Gastrocnemius medialis (tissue), 4 donors: ENCODE results near the gene PTGES. TPM values are rescaled to one million over a fixed set of nuclear protein-coding genes. Genes with fewer than 3 reads are reported as not detected.

ENCODE experiments used
- ATAC-seq, 2 donors: fragments of 150-250 bp; one replicate each; pipeline ENCODE4 v1.9.1; 2016
- DNase-seq, 2 donors: peaks; one replicate each; pipeline ENCODE4 v3.0.0-alpha.2; 2019
- H3K27ac ChIP-seq, 4 donors: fragments of 200-600 bp; sonication (generic); 1 replicate in 1 of 4; 2 replicates in 3 of 4; pipeline ENCODE4 v1.5.1; 2016 to 2018; ENCODE audit warnings: mild to moderate bottlenecking in 2 of 4, moderate library complexity in 1 of 4
- H3K27me3 ChIP-seq, 3 donors: fragments of 200-600 bp; sonication (generic) in 2 of 3; 1 replicate in 1 of 3; 2 replicates in 2 of 3; pipeline versions ENCODE4 v1.5.1 to v1.6.0; 2016 to 2019; ENCODE audit warnings: mild to moderate bottlenecking in 1 of 3, moderate library complexity in 1 of 3
- H3K36me3 ChIP-seq, 2 donors: fragments of 200-600 bp; sonication (generic) in 1 of 2; one replicate each; pipeline ENCODE4 v1.5.1; 2017 to 2018
- H3K4me1 ChIP-seq, 2 donors: fragments of 200-600 bp; sonication (generic) in 1 of 2; one replicate each; pipeline ENCODE4 v1.5.1; 2016 to 2017; ENCODE audit warnings: mild to moderate bottlenecking in 2 of 2
- H3K4me3 ChIP-seq, 4 donors: fragments of 200-600 bp; sonication (generic) in 3 of 4; 1 replicate in 1 of 4; 2 replicates in 3 of 4; pipeline ENCODE4 v1.5.1; 2016 to 2019; ENCODE audit warnings: mild to moderate bottlenecking in 2 of 4
- H3K9me3 ChIP-seq, 3 donors: fragments of 200-600 bp; sonication (generic) in 2 of 3; 1 replicate in 1 of 3; 2 replicates in 2 of 3; pipeline ENCODE4 v1.5.1; 2016 to 2019
- CTCF ChIP-seq, 5 experiments: fragments of 450-650 bp in 3 of 5; fragments of 200-600 bp in 2 of 5; sonication (generic) in 2 of 5; IDR thresholded peaks in 4 of 5; conservative IDR thresholded peaks in 1 of 5; 1 replicate in 4 of 5; 2 replicates in 1 of 5; pipeline ENCODE4 v1.5.1; 2016 to 2019; ENCODE audit warnings: antibody characterized with exemption in 5 of 5, mild to moderate bottlenecking in 3 of 5, moderate library complexity in 3 of 5
- POLR2A ChIP-seq, 2 donors: fragments of 450-650 bp; IDR thresholded peaks; one replicate each; pipeline ENCODE4 v1.6.1; 2017; ENCODE audit warnings: antibody characterized with exemption in 2 of 2, mild to moderate bottlenecking in 2 of 2, moderate library complexity in 2 of 2
- in situ Hi-C, 4 donors: fragments of 200-750 bp; cut with MboI; loops; one replicate each; pipeline versions ENCODE4 v1.15.0 to v1.8.0; 2017; ENCODE audit warnings: low sequenced_read_pairs in 4 of 4
- intact Hi-C: fragments of 100-400 bp; cut with DNase I; formaldehyde crosslinking; loops from one replicate; pipeline ENCODE4 v1.15.1; 2023; ENCODE audit warnings: low total_unique reads
- total RNA-seq, 4 donors: library from RNA; depleted of rRNA; stranded (reverse); fragments of >200 nt; gene quantifications; one replicate each; pipeline versions ENCODE4 v1.1.0 to v1.2.3, GENCODE V29; 2016

Gene PTGES
- total RNA-seq, 4 donors from 2014 or later: 0.23 to 1.2 (median 0.51) TPM; not detected in 1

- Histone ChIP-seq H3K4me1 (no peaks in the 10 kb centered on the region), H3K27ac (no peak overlapping the region), H3K36me3 (no peaks in the 10 kb centered on the region), H3K27me3 (peaks cover 0 to 3% (median 0%) of the 10 kb centered on the region in 3 donors), H3K9me3 (no peaks in the 10 kb centered on the region), H3K4me3 (no peak overlapping the region)
- intact Hi-C loops: no loop called here
- no peak for DNase-seq
- ATAC-seq: no peak
- in situ Hi-C loops: no loop called here
- TF ChIP-seq CTCF (IDR thresholded peaks at IDR 0.05 in 4 of 5, conservative IDR thresholded peaks at IDR 0.05 in 1 of 5): no peak
- no peak for TF ChIP-seq POLR2A (IDR thresholded peaks at IDR 0.05)
These were observed 20.6 kb upstream of the PTGES start for GRCh38 chr9:129773262-129774048.

GRCh38 chr9:129770741-129771140 is 17.9 kb upstream of the PTGES start:
- TF ChIP-seq POLR2A (IDR thresholded peaks at IDR 0.05): no peak
- TF ChIP-seq CTCF (IDR thresholded peaks at IDR 0.05 in 4 of 5, conservative IDR thresholded peaks at IDR 0.05 in 1 of 5): no peak
- intact Hi-C loops: no loop called here
- Histone ChIP-seq H3K36me3 (no peaks in the 10 kb centered on the region), H3K9me3 (no peaks in the 10 kb centered on the region), H3K27me3 (peaks cover 0 to 3% (median 0%) of the 10 kb centered on the region in 3 donors), H3K4me3 (no peak overlapping the region), H3K4me1 (no peaks in the 10 kb centered on the region), H3K27ac (no peak overlapping the region)
- in situ Hi-C loops: no loop called here
- no peak for DNase-seq
- no peak for ATAC-seq

GRCh38 chr9:129769669-129770068 is 16.8 kb upstream of the PTGES start:
- H3K27ac ChIP-seq: no peak overlapping the region
- H3K4me1 ChIP-seq: no peaks in the 10 kb centered on the region
- H3K27me3 ChIP-seq: peaks cover 0 to 3% (median 0%) of the 10 kb centered on the region in 3 donors
- in situ Hi-C loops (no loop called here), intact Hi-C loops (no loop called here)
- DNase-seq (no peak), ATAC-seq (no peak)
- H3K36me3 ChIP-seq: no peaks in the 10 kb centered on the region
- TF ChIP-seq POLR2A (IDR thresholded peaks at IDR 0.05): no peak
- TF ChIP-seq CTCF (IDR thresholded peaks at IDR 0.05 in 4 of 5, conservative IDR thresholded peaks at IDR 0.05 in 1 of 5): no peak
- H3K4me3 ChIP-seq: no peak overlapping the region
- no peaks in the 10 kb centered on the region for H3K9me3 ChIP-seq

GRCh38 chr9:129768486-129768885 is 15.6 kb upstream of the PTGES start:
- H3K27ac ChIP-seq: no peak overlapping the region
- in situ Hi-C loops: no loop called here
- no peaks in the 10 kb centered on the region for H3K9me3 ChIP-seq
- TF ChIP-seq POLR2A (IDR thresholded peaks at IDR 0.05): no peak
- no peak for TF ChIP-seq CTCF (IDR thresholded peaks at IDR 0.05 in 4 of 5, conservative IDR thresholded peaks at IDR 0.05 in 1 of 5)
- H3K36me3 ChIP-seq: no peaks in the 10 kb centered on the region
- intact Hi-C loops: no loop called here
- no peak overlapping the region for H3K4me3 ChIP-seq
- ATAC-seq (no peak), DNase-seq (no peak)
- H3K4me1 ChIP-seq: no peaks in the 10 kb centered on the region
- no peaks in the 10 kb centered on the region for H3K27me3 ChIP-seq
